ENCODE data around the gene JPH2.

Gene JPH2

GRCh38 chr20:44095831-44096230 lies 91.2 kb downstream of the JPH2 start:
- DNase-seq, result no peak

GRCh38 chr20:44093249-44093582 lies 93.8 kb downstream of the JPH2 start:
- DNase-seq, result no peak

- DNase-seq, result no peak
Observed at GRCh38 chr20:44092551-44093248, 94.3 kb downstream of the JPH2 start.

- no peak for DNase-seq
Observed at GRCh38 chr20:44091026-44091425, 96.0 kb downstream of the JPH2 start.

- DNase-seq, result no peak
Observed at GRCh38 chr20:44089987-44090674, 96.9 kb downstream of the JPH2 start.

- DNase-seq, result no peak
Observed at GRCh38 chr20:44087857-44088120, 99.2 kb downstream of the JPH2 start.

GRCh38 chr20:44087051-44087856 lies 99.7 kb downstream of the JPH2 start:
- no peak for DNase-seq

- no peak for DNase-seq
Observed at GRCh38 chr20:44085616-44086434, 101.2 kb downstream of the JPH2 start.

GRCh38 chr20:44084891-44085290 lies 102.1 kb downstream of the JPH2 start:
- no peak for DNase-seq

- no peak for DNase-seq
Observed at GRCh38 chr20:44084439-44084838, 102.5 kb downstream of the JPH2 start.

- DNase-seq, result no peak
Observed at GRCh38 chr20:44083220-44083933, 103.6 kb downstream of the JPH2 start.

GRCh38 chr20:44081888-44082287 lies 105.1 kb downstream of the JPH2 start:
- no peak for DNase-seq

GRCh38 chr20:44081476-44081875 lies 105.5 kb downstream of the JPH2 start:
- DNase-seq, result no peak

GRCh38 chr20:44080646-44081267 lies 106.2 kb downstream of the JPH2 start:
- DNase-seq, result peak; percentile 88

- no peak for DNase-seq
Observed at GRCh38 chr20:44080064-44080463, 106.9 kb downstream of the JPH2 start.

GRCh38 chr20:44079291-44079690 lies 107.7 kb downstream of the JPH2 start:
- no peak for DNase-seq

- no peak for DNase-seq
Observed at GRCh38 chr20:44075950-44076232, 111.1 kb downstream of the JPH2 start.

- DNase-seq, result no peak
Observed at GRCh38 chr20:44075191-44075949, 111.6 kb downstream of the JPH2 start.

- DNase-seq, result no peak
Observed at GRCh38 chr20:44074252-44075151, 112.5 kb downstream of the JPH2 start.

- peak; percentile 54 for DNase-seq
Observed at GRCh38 chr20:44073675-44074071, 113.3 kb downstream of the JPH2 start.

Measured in activated CD8-positive, alpha-beta memory T cell treated with anti-CD3 and anti-CD28 coated beads for 24 hours (primary cell).